IMR-90 (cell line): ENCODE results near the gene FAM83F.

Experiments used
- CTCF ChIP-seq: conservative IDR thresholded peaks from 2 replicates; pipeline ENCODE4 v1.5.1; 2012; ENCODE audit warnings: mild to moderate bottlenecking, low read depth, low read length, improper control_type of control experiment
- ELK1 ChIP-seq: fragments of 150-350 bp; IDR thresholded peaks from 2 replicates; pipeline ENCODE4 v1.6.1; 2016; ENCODE audit warnings: low read depth, mild to moderate bottlenecking, low read length, moderate library complexity, borderline replicate concordance
- MAZ ChIP-seq: IDR thresholded peaks from 2 replicates; pipeline ENCODE4 v1.6.1; 2012; ENCODE audit warnings: low read depth, mild to moderate bottlenecking, low read length, improper control_type of control experiment, moderate library complexity, borderline replicate concordance
- MXI1 ChIP-seq: IDR thresholded peaks from 2 replicates; pipeline ENCODE4 v1.6.1; 2012; ENCODE audit warnings: low read depth, mild to moderate bottlenecking, low read length, moderate library complexity, borderline replicate concordance
- POLR2A ChIP-seq: IDR thresholded peaks from 2 replicates; pipeline ENCODE4 v1.6.1; 2012; ENCODE audit warnings: mild to moderate bottlenecking, low read depth, low read length
- RAD21 ChIP-seq: IDR thresholded peaks from 2 replicates; pipeline ENCODE4 v1.6.1; 2012; ENCODE audit warnings: low read length, improper control_type of control experiment
- RCOR1 ChIP-seq: IDR thresholded peaks from 2 replicates; pipeline ENCODE4 v1.6.1; 2012; ENCODE audit warnings: mild to moderate bottlenecking, low read length, improper control_type of control experiment; ENCODE audit not compliant: insufficient replicate concordance
- USF2 ChIP-seq: fragments of 150-350 bp; IDR thresholded peaks from 2 replicates; pipeline ENCODE4 v1.6.1; 2017; ENCODE audit warnings: mild to moderate bottlenecking, antibody characterized with exemption, low read length, low read depth

GRCh38 chr22:40053460-40053859 is 58.7 kb downstream of the FAM83F start:
- TF ChIP-seq ELK1, result no peak
- TF ChIP-seq CTCF, result no peak
- no peak for TF ChIP-seq USF2
- no peak for TF ChIP-seq MXI1
- no peak for TF ChIP-seq POLR2A
- no peak for TF ChIP-seq RAD21
- TF ChIP-seq MAZ, result no peak
- no peak for TF ChIP-seq RCOR1
